ENCODE data around the gene SH2D3A.

SH2D3A gene

GRCh38 chr19:6736169-6736916 is 30.9 kb downstream of the SH2D3A start:
- in situ Hi-C loops (cut with MboI; ENCODE audit: low sequenced_read_pairs, unreplicated experiment): loop anchor here (5.0 kb wide), 1 partner anchor 214 kb away; no protein-coding TSS in a partner anchor
- peak; percentile 71 for TF ChIP-seq CTCF (IDR thresholded peaks at IDR 0.05; ENCODE audit: borderline replicate concordance, control extremely low read depth, extremely low read depth, insufficient read depth, missing control alignments)
- DNase-seq (ENCODE audit: low spot score): peak; percentile 83

- in situ Hi-C loops (cut with MboI; ENCODE audit: low sequenced_read_pairs, unreplicated experiment): loop anchor here (5.0 kb wide), 1 partner anchor 213 kb away; no protein-coding TSS in a partner anchor
- TF ChIP-seq CTCF (IDR thresholded peaks at IDR 0.05; ENCODE audit: borderline replicate concordance, control extremely low read depth, extremely low read depth, insufficient read depth, missing control alignments): no peak
Observed at GRCh38 chr19:6735181-6735911, 31.9 kb downstream of the SH2D3A start.

GRCh38 chr19:6734096-6734696 is 33.0 kb downstream of the SH2D3A start:
- no peak for TF ChIP-seq CTCF (IDR thresholded peaks at IDR 0.05; ENCODE audit: borderline replicate concordance, control extremely low read depth, extremely low read depth, insufficient read depth, missing control alignments)
- no peak for DNase-seq (ENCODE audit: low spot score)
- in situ Hi-C loops (cut with MboI; ENCODE audit: low sequenced_read_pairs, unreplicated experiment): no loop called here

More at GRCh38 chr19:6735181-6735911, 31.9 kb downstream of the SH2D3A start:
- DNase-seq (ENCODE audit: low spot score): no peak

GRCh38 chr19:6733338-6734095 is 33.7 kb downstream of the SH2D3A start:
- in situ Hi-C loops (cut with MboI; ENCODE audit: low sequenced_read_pairs, unreplicated experiment): no loop called here
- DNase-seq (ENCODE audit: low spot score): no peak
- peak; percentile 7 for TF ChIP-seq CTCF (IDR thresholded peaks at IDR 0.05; ENCODE audit: borderline replicate concordance, control extremely low read depth, extremely low read depth, insufficient read depth, missing control alignments)

- DNase-seq (ENCODE audit: low spot score): no peak
- in situ Hi-C loops (cut with MboI; ENCODE audit: low sequenced_read_pairs, unreplicated experiment): no loop called here
- no peak for TF ChIP-seq CTCF (IDR thresholded peaks at IDR 0.05; ENCODE audit: borderline replicate concordance, control extremely low read depth, extremely low read depth, insufficient read depth, missing control alignments)
Observed at GRCh38 chr19:6732803-6733337, 34.4 kb downstream of the SH2D3A start.

- no peak for DNase-seq (ENCODE audit: low spot score)
- TF ChIP-seq CTCF (IDR thresholded peaks at IDR 0.05; ENCODE audit: borderline replicate concordance, control extremely low read depth, extremely low read depth, insufficient read depth, missing control alignments): no peak
- in situ Hi-C loops (cut with MboI; ENCODE audit: low sequenced_read_pairs, unreplicated experiment): no loop called here
Observed at GRCh38 chr19:6731822-6732221, 35.4 kb downstream of the SH2D3A start.
